ENCODE results near the gene CAPN7. TPM values are rescaled to one million over a fixed set of nuclear protein-coding genes. Genes with fewer than 3 reads are reported as not detected.

Gene CAPN7
- polyA plus RNA-seq, 3 donors from 2014 or later, result 4.1 to 25.7 (median 19.4) TPM

- H3K27ac Mint-ChIP-seq, result no peak overlapping the region
- DNase-seq, result no peak
- H3K4me1 Mint-ChIP-seq, result peaks cover 25 to 51% of the 10 kb centered on the region in 2 donors
- peaks cover 12 to 14% (median 14%) of the 10 kb centered on the region in 3 donors for H3K36me3 Mint-ChIP-seq
- H3K4me3 Mint-ChIP-seq, result no peak overlapping the region
- H3K27me3 Mint-ChIP-seq (ENCODE audit: low read depth in 3 of 3), result no peaks in the 10 kb centered on the region
- H3K9me3 Mint-ChIP-seq, result no peaks in the 10 kb centered on the region
Observed at GRCh38 chr3:15211937-15212336, 5.9 kb downstream of the CAPN7 start.

GRCh38 chr3:15214758-15215157 is 8.7 kb downstream of the CAPN7 start:
- Mint-ChIP-seq H3K4me3 (no peak overlapping the region), H3K27ac (no peak overlapping the region), H3K4me1 (peaks cover 10 to 39% of the 10 kb centered on the region in 2 donors), H3K27me3 (ENCODE audit: low read depth in 3 of 3) (peaks cover 0 to 2% (median 1%) of the 10 kb centered on the region in 3 donors), H3K9me3 (no peaks in the 10 kb centered on the region), H3K36me3 (peaks cover 15 to 35% (median 33%) of the 10 kb centered on the region in 3 donors)
- DNase-seq, result no peak

- peaks cover 10 to 36% of the 10 kb centered on the region in 2 donors for H3K4me1 Mint-ChIP-seq
- H3K27ac Mint-ChIP-seq, result no peak overlapping the region
- no peak overlapping the region for H3K4me3 Mint-ChIP-seq
- peaks cover 23 to 43% (median 39%) of the 10 kb centered on the region in 3 donors for H3K36me3 Mint-ChIP-seq
- no peaks in the 10 kb centered on the region for H3K9me3 Mint-ChIP-seq
- H3K27me3 Mint-ChIP-seq (ENCODE audit: low read depth in 3 of 3), result peaks cover 0 to 2% (median 1%) of the 10 kb centered on the region in 3 donors
- DNase-seq, result no peak
Observed at GRCh38 chr3:15215996-15216395, 9.9 kb downstream of the CAPN7 start.

GRCh38 chr3:15216501-15216900 is 10.5 kb downstream of the CAPN7 start:
- Mint-ChIP-seq H3K36me3 (peaks cover 23 to 43% (median 39%) of the 10 kb centered on the region in 3 donors), H3K27me3 (ENCODE audit: low read depth in 3 of 3) (peaks cover 0 to 2% (median 1%) of the 10 kb centered on the region in 3 donors), H3K4me3 (no peak overlapping the region)

GRCh38 chr3:15217011-15217671 is 11.1 kb downstream of the CAPN7 start:
- Mint-ChIP-seq H3K27ac (no peak overlapping the region), H3K36me3 (peaks cover 20 to 43% (median 37%) of the 10 kb centered on the region in 3 donors), H3K4me3 (no peak overlapping the region), H3K27me3 (ENCODE audit: low read depth in 3 of 3) (peaks cover 0 to 2% (median 1%) of the 10 kb centered on the region in 3 donors), H3K9me3 (no peaks in the 10 kb centered on the region), H3K4me1 (peaks cover 9 to 32% of the 10 kb centered on the region in 2 donors)
- DNase-seq, result no peak

More at GRCh38 chr3:15216501-15216900, 10.5 kb downstream of the CAPN7 start:
- DNase-seq, result no peak
- no peak overlapping the region for H3K27ac Mint-ChIP-seq
- H3K4me1 Mint-ChIP-seq, result peaks cover 10 to 35% of the 10 kb centered on the region in 2 donors
- no peaks in the 10 kb centered on the region for H3K9me3 Mint-ChIP-seq

GRCh38 chr3:15217841-15218267 is 11.8 kb downstream of the CAPN7 start:
- H3K4me1 Mint-ChIP-seq, result peaks cover 8 to 34% of the 10 kb centered on the region in 2 donors
- H3K4me3 Mint-ChIP-seq, result no peak overlapping the region
- DNase-seq, result no peak
- H3K9me3 Mint-ChIP-seq, result no peaks in the 10 kb centered on the region
- peaks cover 15 to 44% (median 40%) of the 10 kb centered on the region in 3 donors for H3K36me3 Mint-ChIP-seq
- peaks cover 0 to 2% (median 1%) of the 10 kb centered on the region in 3 donors for H3K27me3 Mint-ChIP-seq (ENCODE audit: low read depth in 3 of 3)
- H3K27ac Mint-ChIP-seq, result peak overlapping the region in 1 of 6 donors; percentile 27

GRCh38 chr3:15218689-15219088 is 12.6 kb downstream of the CAPN7 start:
- no peak overlapping the region for H3K4me3 Mint-ChIP-seq
- no peaks in the 10 kb centered on the region for H3K9me3 Mint-ChIP-seq
- no peak overlapping the region for H3K27ac Mint-ChIP-seq
- DNase-seq, result no peak
- H3K4me1 Mint-ChIP-seq, result peaks cover 7 to 31% of the 10 kb centered on the region in 2 donors
- H3K27me3 Mint-ChIP-seq (ENCODE audit: low read depth in 3 of 3), result peaks cover 0 to 2% (median 1%) of the 10 kb centered on the region in 3 donors
- peaks cover 11 to 43% (median 40%) of the 10 kb centered on the region in 3 donors for H3K36me3 Mint-ChIP-seq

GRCh38 chr3:15220056-15220455 is 14.0 kb downstream of the CAPN7 start:
- no peak overlapping the region for H3K4me3 Mint-ChIP-seq
- no peaks in the 10 kb centered on the region for H3K9me3 Mint-ChIP-seq
- H3K27me3 Mint-ChIP-seq (ENCODE audit: low read depth in 3 of 3), result peaks cover 0 to 2% (median 1%) of the 10 kb centered on the region in 3 donors
- peaks cover 7 to 31% of the 10 kb centered on the region in 2 donors for H3K4me1 Mint-ChIP-seq
- no peak for DNase-seq
- H3K36me3 Mint-ChIP-seq, result peaks cover 11 to 46% (median 43%) of the 10 kb centered on the region in 3 donors
- H3K27ac Mint-ChIP-seq, result no peak overlapping the region

- Mint-ChIP-seq H3K36me3 (peaks cover 11 to 46% (median 43%) of the 10 kb centered on the region in 3 donors), H3K27me3 (ENCODE audit: low read depth in 3 of 3) (peaks cover 0 to 2% (median 1%) of the 10 kb centered on the region in 3 donors), H3K27ac (no peak overlapping the region)
Observed at GRCh38 chr3:15220661-15221060, 14.6 kb downstream of the CAPN7 start.

GRCh38 chr3:15221574-15222217 is 15.7 kb downstream of the CAPN7 start:
- H3K4me1 Mint-ChIP-seq, result peaks cover 1 to 26% of the 10 kb centered on the region in 2 donors
- H3K27ac Mint-ChIP-seq, result no peak overlapping the region
- peaks cover 11 to 43% (median 40%) of the 10 kb centered on the region in 3 donors for H3K36me3 Mint-ChIP-seq
- no peak for DNase-seq
- no peak overlapping the region for H3K4me3 Mint-ChIP-seq
- peaks cover 0 to 2% (median 1%) of the 10 kb centered on the region in 3 donors for H3K27me3 Mint-ChIP-seq (ENCODE audit: low read depth in 3 of 3)
- no peaks in the 10 kb centered on the region for H3K9me3 Mint-ChIP-seq

More at GRCh38 chr3:15220661-15221060, 14.6 kb downstream of the CAPN7 start:
- H3K4me1 Mint-ChIP-seq, result peaks cover 2 to 31% of the 10 kb centered on the region in 2 donors
- no peak for DNase-seq
- H3K9me3 Mint-ChIP-seq, result no peaks in the 10 kb centered on the region
- H3K4me3 Mint-ChIP-seq, result no peak overlapping the region

GRCh38 chr3:15223685-15224572 is 17.9 kb downstream of the CAPN7 start:
- Mint-ChIP-seq H3K9me3 (no peaks in the 10 kb centered on the region), H3K4me1 (peaks cover 0 to 19% of the 10 kb centered on the region in 2 donors), H3K4me3 (no peak overlapping the region), H3K27ac (peak overlapping the region in 3 of 6 donors; percentile 34 to 49 (median 44)), H3K27me3 (ENCODE audit: low read depth in 3 of 3) (peaks cover 0 to under 1% (median 0%) of the 10 kb centered on the region in 3 donors), H3K36me3 (peaks cover 10 to 39% (median 34%) of the 10 kb centered on the region in 3 donors)
- DNase-seq, result no peak

- peaks cover 3 to 19% (median 16%) of the 10 kb centered on the region in 3 donors for H3K36me3 Mint-ChIP-seq
- DNase-seq, result no peak
- peak overlapping the region in 1 of 6 donors; percentile 50 for H3K27ac Mint-ChIP-seq
- H3K4me1 Mint-ChIP-seq, result no peaks in the 10 kb centered on the region
- no peaks in the 10 kb centered on the region for H3K9me3 Mint-ChIP-seq
- no peak overlapping the region for H3K4me3 Mint-ChIP-seq
- no peaks in the 10 kb centered on the region for H3K27me3 Mint-ChIP-seq (ENCODE audit: low read depth in 3 of 3)
Observed at GRCh38 chr3:15228147-15228546, 22.1 kb downstream of the CAPN7 start.

GRCh38 chr3:15229262-15229661 is 23.2 kb downstream of the CAPN7 start:
- Mint-ChIP-seq H3K27me3 (ENCODE audit: low read depth in 3 of 3) (no peaks in the 10 kb centered on the region), H3K9me3 (no peaks in the 10 kb centered on the region), H3K4me3 (no peak overlapping the region), H3K36me3 (peaks cover 3 to 17% (median 17%) of the 10 kb centered on the region in 3 donors), H3K27ac (no peak overlapping the region), H3K4me1 (no peaks in the 10 kb centered on the region)
- DNase-seq, result no peak
